Brain microvascular endothelial cell (primary cell): ENCODE results near the gene BTBD2.

Experiments
- DNase-seq: peaks from one replicate; pipeline ENCODE4 v3.0.0-alpha.2; 2020
- H3K27ac ChIP-seq: fragments of 250-450 bp; sonication (Bioruptor Pico); 2 replicates; pipeline ENCODE4 v1.5.1; 2020; ENCODE audit warnings: mild to moderate bottlenecking, moderate library complexity
- H3K27me3 ChIP-seq: fragments of 250-450 bp; sonication (Bioruptor Pico); replicated peaks from 2 replicates; pipeline ENCODE4 v1.5.1; 2020; ENCODE audit warnings: mild to moderate bottlenecking
- H3K36me3 ChIP-seq: fragments of 250-450 bp; sonication (Bioruptor Pico); replicated peaks from 2 replicates; pipeline ENCODE4 v1.5.1; 2020; ENCODE audit warnings: mild to moderate bottlenecking
- H3K4me3 ChIP-seq: 2 replicates; pipeline ENCODE4 v1.5.1; 2011; ENCODE audit warnings: low read depth, mild to moderate bottlenecking, control low read depth, low read length, moderate library complexity
- CTCF ChIP-seq: IDR thresholded peaks from 2 replicates; pipeline ENCODE4 v1.5.1; 2011; ENCODE audit warnings: low read depth, mild to moderate bottlenecking, moderate library complexity, low read length, control low read depth, inconsistent platforms; ENCODE audit errors: missing control alignments
- in situ Hi-C: cut with HindIII; loops from 2 replicates; pipeline ENCODE4 v1.10.0; 2017; ENCODE audit warnings: low sequenced_read_pairs, low pct_ligation_motif_present

The BTBD2 gene

DNA sequence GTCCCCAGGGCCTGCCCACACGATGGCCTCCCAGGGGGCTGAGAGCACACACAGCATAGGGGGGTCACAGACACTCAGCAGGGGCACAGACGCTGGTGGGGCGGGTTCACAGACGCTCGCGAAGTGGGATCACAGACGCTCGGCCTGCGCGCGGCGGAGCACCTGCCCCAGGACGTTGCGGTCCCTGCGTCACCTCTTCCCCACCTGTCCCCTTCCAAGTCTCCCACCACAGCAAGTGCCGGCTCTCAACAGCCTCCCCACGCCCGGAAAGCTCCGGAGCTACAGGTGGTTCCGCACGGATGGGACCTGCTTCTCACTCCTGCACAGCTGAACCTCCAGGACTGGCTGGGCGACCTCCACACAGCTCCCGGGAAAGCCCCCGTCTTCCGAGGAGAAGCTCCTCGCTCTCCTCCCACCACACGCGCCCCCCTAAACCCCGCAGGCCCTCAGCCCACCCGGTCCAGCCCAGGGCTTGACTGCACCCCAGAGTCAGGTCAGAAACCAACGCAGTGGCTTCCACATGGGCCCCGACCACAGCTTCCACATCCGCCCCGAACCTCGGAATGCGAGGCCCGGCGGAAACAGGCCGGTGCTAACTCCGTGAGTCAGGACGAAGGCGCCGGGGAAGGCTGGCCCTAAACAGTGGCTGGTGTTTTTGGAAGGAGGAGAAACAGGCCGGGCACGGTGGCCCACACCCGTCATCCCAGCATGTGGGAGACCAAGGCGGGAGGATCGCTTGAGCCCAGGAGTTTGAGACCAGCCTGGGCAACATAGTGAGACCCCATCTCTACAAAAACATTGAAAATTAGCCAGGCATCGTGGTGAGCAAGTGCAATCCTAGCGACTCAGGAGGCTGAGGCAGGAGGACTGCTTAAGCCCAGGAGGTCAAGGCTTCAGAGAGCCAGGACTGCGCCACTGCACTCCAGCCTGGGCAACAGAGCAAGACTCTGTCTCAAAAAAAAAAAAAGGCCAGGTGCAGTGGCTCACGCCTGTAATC is 16.5 kb downstream of the BTBD2 start:
- no peak overlapping the region for H3K4me3 ChIP-seq
- in situ Hi-C loops: no loop called here
- H3K36me3 ChIP-seq: peaks cover 17% of the 10 kb centered on the region
- DNase-seq: no peak
- H3K27ac ChIP-seq: no peak overlapping the region
- TF ChIP-seq CTCF: no peak
- no peaks in the 10 kb centered on the region for H3K27me3 ChIP-seq

DNA sequence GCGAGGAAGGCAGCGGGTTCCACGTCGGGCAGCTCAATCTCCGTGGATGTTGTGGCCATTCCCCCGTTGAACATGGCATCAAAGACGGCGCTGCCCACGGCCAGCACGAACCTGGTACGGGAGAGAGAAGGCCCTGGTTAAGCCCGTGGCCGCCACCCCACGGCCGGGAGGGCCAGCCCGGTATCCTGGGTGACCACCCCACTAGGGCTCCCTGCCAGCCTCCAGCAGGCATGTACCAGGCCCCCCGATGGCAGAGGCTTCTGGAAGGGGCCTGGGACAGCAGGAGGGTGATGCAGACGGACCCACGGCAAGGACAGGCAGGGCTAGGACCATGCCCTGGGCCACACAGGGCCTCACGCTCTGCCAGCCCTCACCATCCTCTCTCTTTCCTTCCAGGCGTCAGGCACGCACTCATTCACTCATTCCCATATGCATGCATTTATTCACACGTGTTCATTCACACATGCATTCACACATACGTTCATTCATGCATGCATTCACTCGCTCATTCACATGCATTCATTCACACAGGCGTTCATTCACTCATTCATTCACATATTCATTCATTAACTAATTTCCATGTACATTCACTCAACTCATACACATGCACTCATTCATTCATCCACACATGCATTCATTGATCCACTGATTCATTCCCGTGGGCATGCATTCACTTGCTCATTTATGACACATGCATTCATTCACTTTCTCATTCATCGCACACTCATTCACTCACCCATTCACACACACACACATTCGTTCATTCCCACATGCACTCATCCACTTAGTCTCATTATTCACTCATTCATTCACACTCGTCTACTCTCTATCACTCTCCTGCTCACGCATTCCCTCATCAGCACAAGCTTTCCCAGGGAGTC is 17.9 kb downstream of the BTBD2 start:
- Histone ChIP-seq H3K36me3 (peaks cover 19% of the 10 kb centered on the region), H3K27me3 (no peaks in the 10 kb centered on the region), H3K4me3 (no peak overlapping the region), H3K27ac (no peak overlapping the region)
- no peak for DNase-seq
- in situ Hi-C loops: no loop called here
- TF ChIP-seq CTCF: no peak

- no peak for DNase-seq
- H3K4me3 ChIP-seq: no peak overlapping the region
- no peaks in the 10 kb centered on the region for H3K27me3 ChIP-seq
- H3K27ac ChIP-seq: no peak overlapping the region
- in situ Hi-C loops: loop anchor here (5.0 kb wide), 1 partner anchor 56 kb away; no protein-coding TSS in a partner anchor
- TF ChIP-seq CTCF: no peak
- peaks cover 37% of the 10 kb centered on the region for H3K36me3 ChIP-seq
Measured at GRCh38 chr19:1992759-1993260, 22.7 kb downstream of the BTBD2 start.

DNA sequence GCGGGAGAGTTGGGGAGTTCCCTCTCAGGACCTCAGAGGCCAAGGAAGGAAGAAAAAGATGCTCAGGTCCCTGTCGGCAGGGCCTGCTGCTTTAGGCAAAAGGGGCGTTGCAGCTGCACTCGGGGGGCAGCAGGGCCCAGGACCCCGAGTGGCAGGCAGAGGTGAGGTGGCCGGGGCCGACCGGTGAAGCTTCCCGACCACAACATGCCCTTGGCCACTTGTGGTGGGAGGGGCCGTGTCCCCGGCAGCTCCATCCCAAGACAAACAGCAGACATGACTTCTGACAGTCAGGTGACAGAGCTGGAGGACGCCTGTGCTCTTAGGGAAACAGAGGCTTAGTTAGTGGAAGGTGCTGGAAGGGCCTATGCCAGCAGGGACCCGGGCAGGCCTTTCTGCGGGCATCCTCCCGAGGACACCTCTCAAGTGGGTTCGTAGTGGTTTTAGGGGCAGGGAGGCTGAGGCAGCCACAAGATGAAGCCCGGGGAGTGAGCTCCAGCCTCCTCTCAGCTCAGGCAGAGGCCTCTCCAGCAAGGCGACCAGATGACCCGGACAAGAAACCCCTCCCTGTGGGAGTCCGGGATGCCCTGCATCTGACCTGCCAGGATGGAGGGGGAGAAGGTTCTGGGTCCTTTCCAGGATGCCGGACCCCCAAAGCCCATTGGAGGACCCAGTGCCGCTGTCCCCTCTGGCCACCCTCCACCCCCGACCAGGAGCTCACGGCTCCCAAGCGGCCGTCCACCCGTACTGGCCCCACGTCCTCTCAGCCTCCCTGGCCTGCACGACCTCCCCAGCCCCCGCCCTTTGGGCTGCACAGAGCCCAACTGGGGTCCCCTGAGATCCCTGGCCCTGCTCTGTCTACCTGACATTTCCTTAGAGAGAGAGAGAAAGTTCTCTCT is 24.2 kb downstream of the BTBD2 start:
- DNase-seq: no peak
- H3K27ac ChIP-seq: no peak overlapping the region
- in situ Hi-C loops: loop anchor here (5.0 kb wide), 1 partner anchor 54 kb away; no protein-coding TSS in a partner anchor
- H3K4me3 ChIP-seq: no peak overlapping the region
- H3K36me3 ChIP-seq: peaks cover 48% of the 10 kb centered on the region
- H3K27me3 ChIP-seq: no peaks in the 10 kb centered on the region
- TF ChIP-seq CTCF: no peak

GRCh38 chr19:1990230-1991017 is 25.1 kb downstream of the BTBD2 start:
- Histone ChIP-seq H3K27ac (no peak overlapping the region), H3K4me3 (no peak overlapping the region), H3K36me3 (peaks cover 52% of the 10 kb centered on the region), H3K27me3 (no peaks in the 10 kb centered on the region)
- DNase-seq: no peak
- in situ Hi-C loops: loop anchor here (5.0 kb wide), 1 partner anchor 53 kb away; no protein-coding TSS in a partner anchor
- no peak for TF ChIP-seq CTCF
